KBM-7 (cell line): ENCODE data around the gene ZBTB7B.

ENCODE experiments used
- DNase-seq: peaks from one replicate; pipeline ENCODE4 v3.0.0-alpha.2; 2015
- in situ Hi-C: fragments of 300-500 bp; cut with MboI; formaldehyde crosslinking; loops from 2 replicates; pipeline ENCODE4 v1.14.3; 2020; ENCODE audit warnings: low sequenced_read_pairs, low pct_unique_long_range_greater_than_20kb, mixed read lengths

ZBTB7B gene

DNA sequence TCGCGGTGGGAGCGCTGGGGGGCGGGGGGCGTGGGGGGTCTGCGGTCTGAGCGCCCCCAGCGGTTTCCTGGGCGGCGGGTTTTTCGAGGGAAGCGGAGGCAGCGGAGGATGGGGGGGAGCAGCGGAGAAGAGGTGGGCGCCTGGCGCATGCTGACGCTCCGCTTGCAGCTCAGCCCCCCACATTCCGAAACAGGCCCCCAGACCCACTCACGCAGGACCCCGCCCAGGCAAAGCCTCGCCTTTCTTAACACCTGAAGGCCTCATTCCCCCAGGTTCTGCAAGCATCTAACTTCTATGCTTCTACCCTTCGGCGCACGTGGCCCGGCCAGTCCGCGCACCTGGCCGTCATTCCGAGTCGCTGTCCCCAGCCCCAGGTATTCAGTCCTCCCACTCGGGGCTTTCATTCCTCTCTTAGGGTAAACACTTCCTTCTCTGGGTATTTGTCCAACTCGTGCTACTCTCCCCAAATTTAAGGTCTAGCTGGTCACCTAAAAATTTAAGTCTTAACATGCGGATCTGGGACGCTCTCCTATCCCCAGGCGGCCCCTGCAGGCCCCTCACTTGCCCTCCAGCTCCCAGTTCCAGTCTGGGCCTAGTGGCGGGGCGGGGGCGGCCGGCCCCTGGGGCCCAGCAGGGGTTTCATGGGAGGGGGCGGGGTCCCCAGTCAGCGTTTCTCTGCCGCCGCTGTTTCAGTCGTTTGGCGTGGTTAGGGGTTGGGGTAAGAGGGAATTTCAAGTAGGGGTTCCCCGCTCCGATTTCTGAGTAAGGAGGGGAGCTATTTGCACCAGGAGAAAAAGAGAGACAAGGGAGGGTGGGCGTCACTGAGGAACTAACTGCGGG lies 2.8 kb upstream of the ZBTB7B start:
- in situ Hi-C loops = no loop called here
- peak; percentile 61 for DNase-seq

- no peak for DNase-seq
- in situ Hi-C loops = no loop called here
These were observed 2.2 kb upstream of the ZBTB7B start for GRCh38 chr1:155000411-155000725.

DNA sequence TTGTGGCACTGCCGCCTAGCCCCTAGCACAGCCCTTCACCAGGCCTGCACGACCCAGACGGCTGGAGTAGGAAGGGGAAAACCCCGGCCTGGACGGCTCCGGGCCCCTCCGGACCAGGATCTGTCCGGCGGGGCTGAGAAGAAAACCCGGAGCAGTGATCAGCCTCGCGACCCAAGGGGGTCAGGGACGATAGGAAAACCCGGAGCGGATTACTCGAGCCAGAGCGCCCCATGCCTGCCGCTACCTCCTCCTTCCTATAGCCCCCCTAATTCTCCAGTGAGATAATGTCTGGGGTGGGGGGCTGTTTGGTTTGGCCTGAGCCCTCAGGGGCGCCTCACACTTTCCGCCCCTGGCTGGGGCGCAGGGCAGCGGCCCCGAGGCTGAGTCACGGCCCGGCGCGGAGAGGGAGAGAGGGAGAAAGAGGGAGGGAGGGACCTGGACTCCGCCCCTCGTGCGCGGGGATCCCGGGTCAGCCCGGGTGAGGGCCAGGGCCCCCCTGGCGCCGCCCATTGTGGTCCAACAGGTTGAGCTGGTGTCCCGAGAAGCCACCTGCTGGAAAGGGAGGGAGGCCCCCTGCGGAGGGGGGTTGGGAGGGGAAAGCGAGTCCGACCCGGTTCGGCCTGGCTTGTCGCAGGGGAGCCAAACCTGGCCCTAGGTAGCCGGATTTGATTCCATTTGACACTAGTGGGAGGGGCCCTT lies 1.7 kb upstream of the ZBTB7B start:
- in situ Hi-C loops = no loop called here
- DNase-seq = peak; percentile 91

GRCh38 chr1:155001425-155001674 lies 1.3 kb upstream of the ZBTB7B start:
- no peak for DNase-seq
- in situ Hi-C loops = no loop called here

DNA sequence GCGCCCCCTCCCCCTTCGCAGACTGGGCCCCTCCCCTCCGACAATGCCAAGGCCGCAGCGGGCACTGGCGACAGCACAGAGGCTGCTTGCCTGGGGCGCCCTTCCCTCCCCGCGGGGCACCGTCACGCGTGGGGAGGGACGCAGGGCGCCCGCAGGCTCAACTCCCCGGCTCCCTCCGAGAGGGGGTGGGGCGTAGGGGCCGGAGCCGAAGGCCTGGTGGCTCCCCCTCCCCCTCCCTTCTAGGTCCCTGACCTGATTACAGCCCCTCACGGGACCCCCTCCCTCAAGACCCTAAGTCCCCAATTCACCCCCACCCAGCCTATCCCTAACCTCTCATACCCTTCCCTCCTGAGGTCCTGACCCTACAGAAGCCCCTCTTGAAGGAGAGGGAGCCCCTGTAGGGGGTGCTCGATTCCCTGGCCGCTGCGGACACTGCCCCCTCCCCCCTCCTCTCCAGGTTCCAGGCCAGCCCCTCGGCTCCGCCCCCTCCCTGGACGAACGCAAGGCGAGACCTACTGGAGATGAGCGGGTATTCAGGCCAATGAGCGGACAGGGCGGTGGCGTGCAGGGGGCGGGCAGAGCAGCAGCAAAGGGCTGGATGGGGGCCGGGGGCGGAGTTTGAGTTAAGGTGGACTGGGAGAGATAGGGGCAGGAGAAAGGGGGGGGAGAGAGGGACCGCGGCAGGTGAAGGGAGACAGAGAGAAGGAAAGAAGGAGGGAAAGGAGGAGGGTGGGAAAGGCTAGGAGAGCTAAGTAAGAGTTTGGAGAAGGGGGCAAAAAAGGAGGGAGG lies 733 bp upstream of the ZBTB7B start:
- DNase-seq = peak; percentile 93

GRCh38 chr1:155003227-155003765 lies 694 bp downstream of the ZBTB7B start:
- no peak for DNase-seq
- in situ Hi-C loops = no loop called here

More for the DNA sequence above, 733 bp upstream of the ZBTB7B start:
- in situ Hi-C loops = no loop called here

DNA sequence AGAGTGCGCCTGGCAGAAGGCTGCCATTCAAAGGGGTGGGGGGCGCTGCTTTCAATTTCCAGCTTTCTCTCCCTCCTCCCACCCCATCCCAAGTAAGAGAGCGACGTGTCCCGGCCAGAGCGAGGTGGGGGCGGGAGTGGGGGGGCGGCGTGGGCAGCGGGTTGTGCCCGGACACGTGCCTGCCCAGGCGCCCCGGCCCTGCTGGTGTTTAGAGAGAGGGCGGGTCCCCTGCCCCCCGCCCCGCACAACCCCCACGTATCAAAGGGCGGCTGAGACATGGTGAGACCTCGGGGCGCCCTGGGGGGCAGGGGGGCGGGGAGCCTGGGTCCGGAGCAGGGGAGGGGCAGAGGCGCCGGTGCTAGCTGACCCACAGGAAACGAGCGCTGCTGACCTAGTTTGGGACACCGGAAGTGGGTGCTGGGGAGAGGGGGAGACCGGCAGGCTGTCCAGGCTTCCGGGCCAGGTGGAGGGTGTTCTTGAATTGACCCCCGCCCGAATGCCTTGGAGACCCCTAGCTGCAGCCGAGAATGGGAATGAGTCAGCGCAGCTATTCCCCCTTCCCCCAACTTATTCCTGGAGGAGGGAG lies 1.3 kb downstream of the ZBTB7B start:
- in situ Hi-C loops = no loop called here
- no peak for DNase-seq

- DNase-seq = no peak
- in situ Hi-C loops = no loop called here
These were observed 1.9 kb downstream of the ZBTB7B start for GRCh38 chr1:155004352-155005075.

- in situ Hi-C loops = no loop called here
- no peak for DNase-seq
These were observed 2.7 kb downstream of the ZBTB7B start for GRCh38 chr1:155005076-155006011.

- DNase-seq = peak; percentile 47
- in situ Hi-C loops = no loop called here
These were observed 4.0 kb downstream of the ZBTB7B start for GRCh38 chr1:155006601-155007101.

- in situ Hi-C loops = no loop called here
These were observed 4.7 kb downstream of the ZBTB7B start for GRCh38 chr1:155007251-155007828.

GRCh38 chr1:155008015-155008941 lies 5.7 kb downstream of the ZBTB7B start:
- no peak for DNase-seq
- in situ Hi-C loops = no loop called here

More at GRCh38 chr1:155007251-155007828, 4.7 kb downstream of the ZBTB7B start:
- no peak for DNase-seq

DNA sequence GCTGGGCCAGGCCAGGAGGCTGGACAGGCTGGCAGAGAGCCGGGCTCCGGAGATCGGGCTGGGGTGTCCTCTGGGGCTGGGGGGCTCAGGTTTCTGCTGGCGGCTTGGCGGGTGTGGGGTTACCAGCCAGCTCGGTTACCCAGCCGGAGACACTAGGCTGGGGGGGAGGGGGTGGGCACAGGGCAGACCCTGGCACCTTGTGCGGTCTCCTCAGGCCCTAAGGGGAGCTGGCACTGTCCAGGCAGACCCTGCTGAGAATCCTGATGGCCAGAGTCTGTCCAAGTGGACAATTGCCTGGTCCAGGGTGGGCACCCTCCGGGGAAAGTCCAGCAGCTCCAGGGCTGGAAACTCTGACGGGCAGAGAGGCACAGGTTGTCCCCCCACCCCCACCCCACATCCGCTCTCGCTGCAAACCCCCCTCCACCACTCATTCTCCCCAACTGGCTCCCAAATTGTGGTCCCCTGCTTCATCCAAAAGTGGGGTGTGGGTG lies 6.7 kb downstream of the ZBTB7B start:
- in situ Hi-C loops = no loop called here
- no peak for DNase-seq

GRCh38 chr1:155009742-155010141 lies 7.1 kb downstream of the ZBTB7B start:
- in situ Hi-C loops = no loop called here
- no peak for DNase-seq

- DNase-seq = peak; percentile 48
- in situ Hi-C loops = no loop called here
These were observed 7.8 kb downstream of the ZBTB7B start for GRCh38 chr1:155010211-155010918.

- no peak for DNase-seq
- in situ Hi-C loops = no loop called here
These were observed 8.4 kb downstream of the ZBTB7B start for GRCh38 chr1:155011004-155011416.
